Stimulated activated CD4-positive, alpha-beta T cell treated with anti-CD3 and anti-CD28 coated beads, Interleukin-15, amount 100 ng/mL, for 24 hours (primary cell): Measurements from ENCODE around the gene NRCAM.
"Not testable (repeated sequence)": the region's sequence is repeated elsewhere in the genome, so short reads cannot be mapped to it uniquely, and the experiment has no call there.

Experiments
- DNase-seq: peaks from one replicate; pipeline ENCODE4 v3.0.0-alpha.2; 2020

NRCAM gene

GRCh38 chr7:108270385-108271015 is 185.7 kb downstream of the NRCAM start:
- DNase-seq: no peak

GRCh38 chr7:108268200-108268820 is 187.9 kb downstream of the NRCAM start:
- no peak for DNase-seq

- DNase-seq: no peak
Observed at GRCh38 chr7:108267615-108268014, 188.6 kb downstream of the NRCAM start.

GRCh38 chr7:108266491-108266890 is 189.7 kb downstream of the NRCAM start:
- DNase-seq: no peak

- DNase-seq: no peak
Observed at GRCh38 chr7:108266035-108266434, 190.2 kb downstream of the NRCAM start.

GRCh38 chr7:108265007-108265406 is 191.2 kb downstream of the NRCAM start:
- DNase-seq: no peak

- DNase-seq: no peak
Observed at GRCh38 chr7:108263425-108263824, 192.8 kb downstream of the NRCAM start.

- DNase-seq: no peak
Observed at GRCh38 chr7:108261560-108262255, 194.5 kb downstream of the NRCAM start.

- DNase-seq: not testable (repeated sequence)
Observed at GRCh38 chr7:108259447-108259846, 196.8 kb downstream of the NRCAM start.

GRCh38 chr7:108257954-108258353 is 198.3 kb downstream of the NRCAM start:
- no peak for DNase-seq

- DNase-seq: no peak
Observed at GRCh38 chr7:108254259-108254658, 202.0 kb downstream of the NRCAM start.

GRCh38 chr7:108253275-108254044 is 202.8 kb downstream of the NRCAM start:
- no peak for DNase-seq

GRCh38 chr7:108252177-108252576 is 204.1 kb downstream of the NRCAM start:
- no peak for DNase-seq

- DNase-seq: no peak
Observed at GRCh38 chr7:108251700-108252099, 204.5 kb downstream of the NRCAM start.

GRCh38 chr7:108249453-108249852 is 206.8 kb downstream of the NRCAM start:
- DNase-seq: no peak

GRCh38 chr7:108248821-108249220 is 207.4 kb downstream of the NRCAM start:
- DNase-seq: no peak

- DNase-seq: no peak
Observed at GRCh38 chr7:108248418-108248817, 207.8 kb downstream of the NRCAM start.

GRCh38 chr7:108247614-108248013 is 208.6 kb downstream of the NRCAM start:
- DNase-seq: no peak

- DNase-seq: no peak
Observed at GRCh38 chr7:108246227-108246837, 209.9 kb downstream of the NRCAM start.

GRCh38 chr7:108245523-108246226 is 210.6 kb downstream of the NRCAM start:
- no peak for DNase-seq

GRCh38 chr7:108244110-108244509 is 212.1 kb downstream of the NRCAM start:
- no peak for DNase-seq

GRCh38 chr7:108239501-108240225 is 216.6 kb downstream of the NRCAM start:
- DNase-seq: no peak
